Sigmoid colon (tissue), 7 donors: ENCODE results near the gene SAP30BP. TPM values are rescaled to one million over a fixed set of nuclear protein-coding genes. Genes with fewer than 3 reads are reported as not detected.

Source experiments
- DNase-seq: peaks from one replicate; pipeline ENCODE4 v3.0.0-alpha.2; 2019
- H3K27ac ChIP-seq, 4 donors: fragments of 200-600 bp; sonication (generic); one replicate each; pipeline ENCODE4 v1.5.1; 2016 to 2019; ENCODE audit warnings: mild to moderate bottlenecking in 1 of 4
- H3K27me3 ChIP-seq, 3 donors: fragments of 200-600 bp; sonication (generic); one replicate each; pipeline ENCODE4 v1.5.1; 2019; ENCODE audit warnings: mild to moderate bottlenecking in 1 of 3
- H3K36me3 ChIP-seq, 4 donors: fragments of 200-600 bp; sonication (generic); one replicate each; pipeline ENCODE4 v1.5.1; 2016 to 2019
- H3K4me1 ChIP-seq, 4 donors: fragments of 200-600 bp; sonication (generic); one replicate each; pipeline ENCODE4 v1.5.1; 2017 to 2019
- H3K4me3 ChIP-seq, 4 donors: fragments of 200-600 bp; sonication (generic); one replicate each; pipeline ENCODE4 v1.5.1; 2017 to 2019; ENCODE audit warnings: mild to moderate bottlenecking in 2 of 4, moderate library complexity in 1 of 4
- H3K9me3 ChIP-seq, 4 donors: fragments of 200-600 bp in 3 of 4; sonication (generic) in 3 of 4; one replicate each; pipeline versions ENCODE4 v1.5.1 to v1.6.1; 2013 to 2019
- EP300 ChIP-seq, 4 donors: sonication (generic); formaldehyde crosslinking; IDR thresholded peaks; one replicate each; pipeline ENCODE4 v1.6.1; 2017; ENCODE audit warnings: antibody characterized with exemption in 4 of 4
- POLR2A ChIP-seq, 2 donors: fragments of 450-650 bp; IDR thresholded peaks; one replicate each; pipeline ENCODE4 v1.6.1; 2016; ENCODE audit warnings: antibody characterized with exemption in 2 of 2, mild to moderate bottlenecking in 2 of 2, moderate library complexity in 2 of 2
- POLR2AphosphoS5 ChIP-seq, 4 donors: sonication (generic); formaldehyde crosslinking; IDR thresholded peaks; one replicate each; pipeline ENCODE4 v1.6.1; 2017; ENCODE audit warnings: antibody characterized with exemption in 4 of 4
- WGBS, 2 donors: extraction: QIAGEN DNeasy Blood & Tissue Kit; methylation state at CpG; one replicate each; pipeline ENCODE4 v1.1.7; 2013; 5-methylcytosine and 5-hydroxymethylcytosine counted together
- intact Hi-C: fragments of 100-400 bp; cut with DNase I; formaldehyde crosslinking; loops from one replicate; pipeline ENCODE4 v1.15.1; 2023
- polyA plus RNA-seq, 3 donors: library from polyadenylated mRNA; stranded (reverse); fragments of 200-250 nt; gene quantifications; one replicate each; pipeline ENCODE4 v1.2.3, GENCODE V29; 2013
- total RNA-seq, 4 donors: library from RNA; depleted of rRNA; stranded (reverse); fragments of >200 nt; gene quantifications; one replicate each; pipeline ENCODE4 v1.1.0, GENCODE V29; 2016
- TF ChIP-seq, protein P1 (sequence below), 4 experiments: fragments of 450-650 bp in 3 of 4; fragments of 200-600 bp in 1 of 4; IDR thresholded peaks; one replicate each; pipeline ENCODE4 v1.5.1; 2016 to 2019; ENCODE audit warnings: antibody characterized with exemption in 4 of 4, mild to moderate bottlenecking in 3 of 4, moderate library complexity in 2 of 4
- donor health status: healthy with polysubstance abuse.
- donor health status: Bipolar disorder and iron deficiency.
- donor health status: healthy.

The SAP30BP gene
- total and polyA plus RNA-seq, 7 donors: 53.2 to 96.9 (median 60.4) TPM

DNA sequence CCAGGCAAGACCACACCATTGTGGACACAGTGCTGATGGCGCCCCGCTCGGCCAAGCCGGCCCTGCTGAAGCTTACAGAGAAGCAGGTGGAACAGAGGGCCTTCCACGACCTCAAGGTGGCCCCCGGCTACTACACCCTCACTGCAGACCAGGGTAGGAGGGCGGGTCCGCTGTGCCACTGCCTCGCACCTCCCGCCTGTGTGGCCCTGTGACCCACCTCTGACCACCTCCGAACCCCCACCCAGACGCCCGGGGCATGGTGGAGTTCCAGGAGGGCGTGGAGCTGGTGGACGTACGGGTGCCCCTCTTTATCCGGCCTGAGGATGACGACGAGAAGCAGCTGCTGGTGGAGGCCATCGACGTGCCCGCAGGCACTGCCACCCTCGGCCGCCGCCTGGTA, 75.2 kb downstream of the SAP30BP start:
- Histone ChIP-seq H3K27ac (no peak overlapping the region), H3K9me3 (no peaks in the 10 kb centered on the region), H3K27me3 (no peaks in the 10 kb centered on the region), H3K4me1 (no peaks in the 10 kb centered on the region), H3K4me3 (no peak overlapping the region), H3K36me3 (no peaks in the 10 kb centered on the region)
- DNase-seq: no peak
- WGBS, 2 donors: 88 to 90% methylated on average over 25 of the region's 25 CpGs
- TF ChIP-seq, protein P1, sequence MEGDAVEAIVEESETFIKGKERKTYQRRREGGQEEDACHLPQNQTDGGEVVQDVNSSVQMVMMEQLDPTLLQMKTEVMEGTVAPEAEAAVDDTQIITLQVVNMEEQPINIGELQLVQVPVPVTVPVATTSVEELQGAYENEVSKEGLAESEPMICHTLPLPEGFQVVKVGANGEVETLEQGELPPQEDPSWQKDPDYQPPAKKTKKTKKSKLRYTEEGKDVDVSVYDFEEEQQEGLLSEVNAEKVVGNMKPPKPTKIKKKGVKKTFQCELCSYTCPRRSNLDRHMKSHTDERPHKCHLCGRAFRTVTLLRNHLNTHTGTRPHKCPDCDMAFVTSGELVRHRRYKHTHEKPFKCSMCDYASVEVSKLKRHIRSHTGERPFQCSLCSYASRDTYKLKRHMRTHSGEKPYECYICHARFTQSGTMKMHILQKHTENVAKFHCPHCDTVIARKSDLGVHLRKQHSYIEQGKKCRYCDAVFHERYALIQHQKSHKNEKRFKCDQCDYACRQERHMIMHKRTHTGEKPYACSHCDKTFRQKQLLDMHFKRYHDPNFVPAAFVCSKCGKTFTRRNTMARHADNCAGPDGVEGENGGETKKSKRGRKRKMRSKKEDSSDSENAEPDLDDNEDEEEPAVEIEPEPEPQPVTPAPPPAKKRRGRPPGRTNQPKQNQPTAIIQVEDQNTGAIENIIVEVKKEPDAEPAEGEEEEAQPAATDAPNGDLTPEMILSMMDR (IDR thresholded peaks at IDR 0.05): no peak
- TF ChIP-seq POLR2A (IDR thresholded peaks at IDR 0.05) (no peak), POLR2AphosphoS5 (IDR thresholded peaks at IDR 0.05) (no peak), EP300 (IDR thresholded peaks at IDR 0.05) (no peak)
- intact Hi-C loops: no loop called here

DNA sequence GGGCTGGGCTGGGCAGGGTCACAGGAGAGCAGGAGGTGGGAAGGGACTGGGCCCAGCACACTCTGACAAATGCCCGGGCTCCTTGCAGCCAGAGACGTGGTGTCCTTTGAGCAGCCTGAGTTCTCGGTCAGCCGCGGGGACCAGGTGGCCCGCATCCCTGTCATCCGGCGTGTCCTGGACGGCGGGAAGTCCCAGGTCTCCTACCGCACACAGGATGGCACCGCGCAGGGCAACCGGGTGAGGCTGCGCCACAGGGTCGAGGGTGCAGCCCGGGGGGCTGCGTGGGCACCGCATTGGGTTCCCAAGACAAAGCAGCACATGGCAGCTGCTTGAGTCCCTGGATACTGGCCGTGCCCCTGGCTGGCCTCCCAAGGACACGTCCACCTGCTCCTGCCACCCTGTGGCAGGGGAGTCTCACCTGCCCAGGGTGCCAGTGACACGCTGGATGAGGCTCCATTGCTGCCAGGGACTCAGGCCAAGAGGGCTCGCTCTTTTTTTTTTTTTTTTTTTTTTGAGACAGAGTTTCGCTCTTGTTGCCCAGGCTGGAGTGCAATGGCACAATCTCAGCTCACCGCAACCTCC, 76.6 kb downstream of the SAP30BP start:
- intact Hi-C loops: no loop called here
- no peaks in the 10 kb centered on the region for H3K27me3 ChIP-seq
- 94% methylated on average over 25 of the region's 25 CpGs for WGBS, 2 donors
- no peaks in the 10 kb centered on the region for H3K36me3 ChIP-seq
- H3K4me3 ChIP-seq: no peak overlapping the region
- no peak overlapping the region for H3K27ac ChIP-seq
- peaks cover 0 to 7% (median 2%) of the 10 kb centered on the region in 4 donors for H3K4me1 ChIP-seq
- TF ChIP-seq, protein P1 (IDR thresholded peaks at IDR 0.05): no peak
- TF ChIP-seq POLR2A (IDR thresholded peaks at IDR 0.05) (no peak), EP300 (IDR thresholded peaks at IDR 0.05) (no peak), POLR2AphosphoS5 (IDR thresholded peaks at IDR 0.05) (no peak)
- no peaks in the 10 kb centered on the region for H3K9me3 ChIP-seq
- no peak for DNase-seq

DNA sequence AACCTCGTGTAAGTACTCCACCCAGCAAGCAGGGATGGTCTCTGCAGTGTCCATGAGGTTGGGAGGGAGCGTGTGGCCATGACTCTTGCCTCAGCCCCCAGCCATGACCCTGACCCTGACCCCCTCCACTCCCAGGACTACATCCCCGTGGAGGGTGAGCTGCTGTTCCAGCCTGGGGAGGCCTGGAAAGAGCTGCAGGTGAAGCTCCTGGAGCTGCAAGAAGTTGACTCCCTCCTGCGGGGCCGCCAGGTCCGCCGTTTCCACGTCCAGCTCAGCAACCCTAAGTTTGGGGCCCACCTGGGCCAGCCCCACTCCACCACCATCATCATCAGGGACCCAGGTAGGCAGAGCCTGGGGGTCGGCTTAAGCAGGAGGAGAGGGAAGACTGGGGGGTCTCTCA, 81.6 kb downstream of the SAP30BP start:
- WGBS, 2 donors: 85 to 92% methylated on average over 9 of the region's 9 CpGs
- intact Hi-C loops: loop anchor here (1.0 to 5.0 kb wide), 4 partner anchors 36 to 321 kb away; partner anchors contain the start of genes RECQL5, SAP30BP and SMIM5
- H3K9me3 ChIP-seq: no peaks in the 10 kb centered on the region
- no peaks in the 10 kb centered on the region for H3K36me3 ChIP-seq
- DNase-seq: no peak
- H3K27ac ChIP-seq: no peak overlapping the region
- TF ChIP-seq, protein P1 (IDR thresholded peaks at IDR 0.05): no peak
- no peak for TF ChIP-seq POLR2AphosphoS5 (IDR thresholded peaks at IDR 0.05)
- no peak for TF ChIP-seq EP300 (IDR thresholded peaks at IDR 0.05)
- no peak for TF ChIP-seq POLR2A (IDR thresholded peaks at IDR 0.05)
- H3K4me1 ChIP-seq: peaks cover 0 to 23% (median 12%) of the 10 kb centered on the region in 4 donors
- H3K4me3 ChIP-seq: no peak overlapping the region
- H3K27me3 ChIP-seq: no peaks in the 10 kb centered on the region

DNA sequence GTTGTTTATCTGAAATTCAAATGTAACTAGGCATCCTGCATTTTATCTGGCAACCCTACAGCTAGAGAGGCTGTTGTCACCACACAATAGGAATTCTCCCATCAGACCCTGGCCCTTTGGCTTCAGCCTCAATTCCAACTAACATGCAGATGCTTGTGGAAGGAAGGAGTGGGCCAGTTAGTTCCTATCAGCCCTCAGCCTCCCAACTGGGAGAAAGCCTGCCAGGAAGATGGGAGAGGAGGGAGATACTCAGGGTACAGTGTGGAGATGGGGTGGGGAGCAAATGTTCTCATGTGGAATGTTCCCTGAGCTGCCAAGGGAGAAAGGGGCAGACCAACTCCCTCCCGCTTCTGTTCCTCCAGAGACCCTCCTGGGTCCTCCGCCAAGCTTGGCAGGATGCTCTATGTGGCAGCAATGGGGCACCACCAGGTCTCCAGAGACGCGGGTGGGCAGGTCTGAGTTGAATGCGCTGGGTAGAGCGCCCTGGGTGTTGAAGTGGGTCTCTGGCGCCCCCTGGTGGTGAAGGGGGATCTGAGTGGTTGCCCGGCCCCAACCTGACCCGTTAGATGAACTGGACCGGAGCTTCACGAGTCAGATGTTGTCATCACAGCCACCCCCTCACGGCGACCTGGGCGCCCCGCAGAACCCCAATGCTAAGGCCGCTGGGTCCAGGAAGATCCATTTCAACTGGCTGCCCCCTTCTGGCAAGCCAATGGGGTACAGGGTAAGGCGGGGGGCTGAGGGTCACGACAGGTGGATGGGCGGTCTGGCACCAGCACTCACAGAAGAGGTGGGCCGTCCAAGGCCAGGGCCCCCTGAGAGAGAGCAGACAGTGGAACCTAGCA, 82.6 kb downstream of the SAP30BP start:
- Histone ChIP-seq H3K27ac (peak overlapping the region in 2 of 4 donors; percentile 11 to 26), H3K36me3 (no peaks in the 10 kb centered on the region), H3K9me3 (no peaks in the 10 kb centered on the region), H3K4me1 (peaks cover 0 to 33% (median 22%) of the 10 kb centered on the region in 4 donors), H3K27me3 (no peaks in the 10 kb centered on the region), H3K4me3 (peak overlapping the region in 1 of 4 donors; percentile 24)
- intact Hi-C loops: loop anchor here (1.0 to 5.0 kb wide), 4 partner anchors 37 to 322 kb away; partner anchors contain the start of genes RECQL5, SAP30BP and SMIM5
- peak; percentile 94 for DNase-seq
- TF ChIP-seq POLR2AphosphoS5 (IDR thresholded peaks at IDR 0.05) (no peak), POLR2A (IDR thresholded peaks at IDR 0.05) (no peak)
- TF ChIP-seq, protein P1 (IDR thresholded peaks at IDR 0.05): peak; percentile 90 to 95 (median 91)
- WGBS, 2 donors: 27 to 41% methylated on average over 20 of the region's 20 CpGs
